Measurements from ENCODE around the gene GLRA1.

GRCh38 chr5:151904909-151905308, 19.7 kb downstream of the GLRA1 start:
- TF ChIP-seq CTCF (conservative IDR thresholded peaks at IDR 0.05; ENCODE audit: low read depth, low read length) (no peak), CHD1 (IDR thresholded peaks at IDR 0.05; ENCODE audit: low read depth, low read length) (no peak)
